B cell (primary cell): ENCODE data around the gene RBM41. TPM values are rescaled to one million over a fixed set of nuclear protein-coding genes. Genes with fewer than 3 reads are reported as not detected.

Experiments used
- ATAC-seq: fragments of 200-7000 bp; cut with Tn5 transposase; one replicate; pipeline ENCODE4 v1.10.0; 2021; ENCODE audit warnings: low read depth, mild to moderate bottlenecking, moderate number of reproducible peaks, moderate library complexity
- CTCF ChIA-PET: fragments of 350-600 bp; sonication (Branson Sonifier 250); formaldehyde crosslinking; loops from one replicate; lab custom pipeline; 2021; ENCODE audit warnings: antibody characterized with exemption, inconsistent platforms; lab: Charles Lee
- POLR2A ChIA-PET: fragments of 350-600 bp; sonication (Branson Sonifier 250); formaldehyde crosslinking; loops from one replicate; lab custom pipeline; 2021; ENCODE audit warnings: antibody characterized with exemption; lab: Charles Lee
- DNase-seq: peaks from one replicate; pipeline ENCODE4 v3.0.0; 2013
- H2AFZ ChIP-seq: 2 replicates; pipeline ENCODE4 v1.6.1; 2012; ENCODE audit warnings: mild to moderate bottlenecking, low read depth, low read length; ENCODE audit not compliant: insufficient read depth, poor library complexity, severe bottlenecking
- H3K27ac ChIP-seq, 2 donors: 1 replicate in 1 of 2; 2 replicates in 1 of 2; pipeline ENCODE4 v1.5.1; 2012 to 2013; ENCODE audit warnings: low read length in 2 of 2, mild to moderate bottlenecking in 2 of 2, moderate library complexity in 1 of 2
- H3K27me3 ChIP-seq, 4 experiments: fragments of 200-600 bp in 1 of 4; sonication (generic) in 1 of 4; replicated peaks in 1 of 4; 1 replicate in 2 of 4; 2 replicates in 2 of 4; pipeline versions ENCODE4 v1.6.1 to v1.7.0; 2013 to 2016; ENCODE audit warnings: low read length in 3 of 4, mild to moderate bottlenecking in 2 of 4, mixed read lengths in 1 of 4, moderate library complexity in 1 of 4; ENCODE audit not compliant: insufficient read depth in 4 of 4, control insufficient read depth in 3 of 4; ENCODE audit errors: control extremely low read depth in 1 of 4
- H3K36me3 ChIP-seq, 2 experiments: replicated peaks in 1 of 2; 1 replicate in 1 of 2; 2 replicates in 1 of 2; pipeline versions ENCODE4 v1.6.1 to v1.7.1; 2013; ENCODE audit warnings: low read length in 1 of 2; ENCODE audit not compliant: insufficient read depth in 2 of 2, control insufficient read depth in 1 of 2; ENCODE audit errors: control extremely low read depth in 1 of 2, extremely low read depth in 1 of 2
- H3K4me1 ChIP-seq, 2 donors: fragments of 200-600 bp in 1 of 2; sonication (generic) in 1 of 2; 1 replicate in 1 of 2; 2 replicates in 1 of 2; pipeline versions ENCODE4 v1.5.1 to v1.6.1; 2013 to 2017; ENCODE audit warnings: low read length in 2 of 2; ENCODE audit not compliant: control insufficient read depth in 2 of 2, insufficient read depth in 2 of 2
- H3K4me2 ChIP-seq: replicated peaks from 2 replicates; pipeline ENCODE3; 2012; ENCODE audit warnings: mild to moderate bottlenecking, low read depth, low read length; ENCODE audit not compliant: poor library complexity, severe bottlenecking
- H3K4me3 ChIP-seq, 5 experiments: fragments of 200-600 bp in 1 of 5; sonication (generic) in 1 of 5; 1 replicate in 3 of 5; 2 replicates in 2 of 5; pipeline versions ENCODE4 v1.5.1 to v1.7.0; 2011 to 2016; ENCODE audit warnings: low read length in 4 of 5, mild to moderate bottlenecking in 4 of 5, low read depth in 2 of 5, control low read depth in 1 of 5, moderate library complexity in 1 of 5; ENCODE audit not compliant: insufficient read depth in 1 of 5; ENCODE audit errors: control extremely low read depth in 1 of 5, extremely low read depth in 1 of 5
- H3K79me2 ChIP-seq: fragments of 200-600 bp; sonication (generic); one replicate; pipeline ENCODE4 v1.6.0; 2016; ENCODE audit warnings: low read length; ENCODE audit not compliant: control insufficient read depth, insufficient read depth
- H3K9ac ChIP-seq: fragments of 200-600 bp; sonication (generic); 2 replicates; pipeline ENCODE4 v1.6.1; 2017; ENCODE audit warnings: mild to moderate bottlenecking, low read length, moderate library complexity
- H3K9me3 ChIP-seq, 3 donors: one replicate each; pipeline versions ENCODE4 v1.6.1 to v1.7.1; 2013; ENCODE audit warnings: low read length in 2 of 3; ENCODE audit not compliant: control insufficient read depth in 2 of 3, insufficient read depth in 1 of 3; ENCODE audit errors: control extremely low read depth in 1 of 3
- H4K20me1 ChIP-seq: 2 replicates; pipeline ENCODE4 v1.6.0; 2012; ENCODE audit warnings: mild to moderate bottlenecking, low read length; ENCODE audit not compliant: insufficient read depth, control insufficient read depth, poor library complexity, severe bottlenecking
- H3K27ac Mint-ChIP-seq: one replicate; pipeline ENCODE4 v1.8.0; 2021; ENCODE audit warnings: mixed read lengths
- H3K27me3 Mint-ChIP-seq: one replicate; pipeline ENCODE4 v1.8.0; 2021; ENCODE audit warnings: mixed read lengths
- H3K4me1 Mint-ChIP-seq: one replicate; pipeline ENCODE4 v1.8.0; 2021; ENCODE audit warnings: mixed read lengths
- H3K4me3 Mint-ChIP-seq: one replicate; pipeline ENCODE4 v1.8.0; 2021; ENCODE audit warnings: mixed read lengths
- H3K9me3 Mint-ChIP-seq: one replicate; pipeline ENCODE4 v1.8.0; 2022; ENCODE audit warnings: mixed read lengths; ENCODE audit not compliant: insufficient read depth
- EZH2 ChIP-seq: IDR thresholded peaks from 2 replicates; pipeline ENCODE4 v1.6.1; 2012; ENCODE audit warnings: borderline replicate concordance, low read depth, mild to moderate bottlenecking, moderate library complexity, low read length; ENCODE audit not compliant: insufficient read depth, poor library complexity, severe bottlenecking
- WGBS: methylation state at CpG from one replicate; pipeline ENCODE4 v1.1.5; 2013; ENCODE audit warnings: missing lambda C conversion rate; ENCODE audit not compliant: insufficient coverage; 5-methylcytosine and 5-hydroxymethylcytosine counted together
- intact Hi-C: fragments of 100-400 bp; cut with micrococcal nuclease; formaldehyde crosslinking; loops from one replicate; pipeline ENCODE4 v1.10.0; 2022
- polyA plus RNA-seq: library from polyadenylated mRNA; depleted of rRNA; stranded (reverse); fragments of >200 nt; gene quantifications from 2 replicates; pipeline ENCODE4 v1.2.3, GENCODE V29; 2012
- total RNA-seq, 2 donors: library from RNA; stranded (reverse); fragments of 120-200 nt in 1 of 2; gene quantifications; 1 replicate in 1 of 2; 2 replicates in 1 of 2; pipeline versions ENCODE4 v1.2.3 to v1.2.4, GENCODE V29; 2013 to 2022
- TF ChIP-seq, protein P1 (sequence below): fragments of 200-600 bp; IDR thresholded peaks from one replicate; pipeline ENCODE4 v1.8.0; 2022; ENCODE audit warnings: antibody characterized with exemption, mild to moderate bottlenecking

RBM41 gene
- total and polyA plus RNA-seq, 2 donors (not counting 1 experiment from before 2014, with no cell fraction given), result 5.2 to 32.5 TPM

DNA sequence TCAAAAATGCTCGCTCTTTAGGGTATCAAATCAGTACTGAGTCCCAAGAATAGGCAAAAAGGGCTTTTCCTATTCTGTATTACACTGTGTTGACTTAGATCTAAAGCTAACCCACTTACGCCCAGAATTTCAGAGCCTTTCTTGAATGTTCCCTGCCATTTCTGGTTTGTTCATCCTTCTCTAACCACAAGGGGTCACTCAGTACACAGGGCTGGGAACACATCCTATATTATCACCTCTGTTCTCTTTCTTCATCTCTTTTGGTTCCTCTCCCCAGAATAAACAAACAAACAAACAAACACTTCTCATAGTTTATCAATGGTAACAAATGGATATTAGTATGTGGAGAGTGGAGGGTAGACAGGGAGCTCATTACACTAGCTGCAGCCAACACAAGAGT, 93.1 kb downstream of the RBM41 start:
- Histone ChIP-seq H3K27ac (no peak overlapping the region), H4K20me1 (no peaks in the 10 kb centered on the region), H3K36me3 (no peaks in the 10 kb centered on the region), H3K27me3 (no peaks in the 10 kb centered on the region), H3K4me3 (no peak overlapping the region), H3K9ac (no peak overlapping the region), H3K4me2 (no peak overlapping the region), H2AFZ (no peak overlapping the region), H3K79me2 (no peaks in the 10 kb centered on the region), H3K9me3 (no peaks in the 10 kb centered on the region), H3K4me1 (no peaks in the 10 kb centered on the region)
- ChIA-PET POLR2A (no interaction called here), CTCF (interaction anchor here (1.1 to 1.4 kb wide), 2 partner anchors 403 to 869 kb away, joined by 3 to 7 read pairs; no protein-coding TSS in a partner anchor)
- peak; percentile 24 for DNase-seq
- Mint-ChIP-seq H3K27ac (no peak overlapping the region), H3K4me3 (no peak overlapping the region), H3K27me3 (peaks cover 12% of the 10 kb centered on the region), H3K4me1 (no peaks in the 10 kb centered on the region), H3K9me3 (no peaks in the 10 kb centered on the region)
- no peak for TF ChIP-seq EZH2
- TF ChIP-seq, protein P1, sequence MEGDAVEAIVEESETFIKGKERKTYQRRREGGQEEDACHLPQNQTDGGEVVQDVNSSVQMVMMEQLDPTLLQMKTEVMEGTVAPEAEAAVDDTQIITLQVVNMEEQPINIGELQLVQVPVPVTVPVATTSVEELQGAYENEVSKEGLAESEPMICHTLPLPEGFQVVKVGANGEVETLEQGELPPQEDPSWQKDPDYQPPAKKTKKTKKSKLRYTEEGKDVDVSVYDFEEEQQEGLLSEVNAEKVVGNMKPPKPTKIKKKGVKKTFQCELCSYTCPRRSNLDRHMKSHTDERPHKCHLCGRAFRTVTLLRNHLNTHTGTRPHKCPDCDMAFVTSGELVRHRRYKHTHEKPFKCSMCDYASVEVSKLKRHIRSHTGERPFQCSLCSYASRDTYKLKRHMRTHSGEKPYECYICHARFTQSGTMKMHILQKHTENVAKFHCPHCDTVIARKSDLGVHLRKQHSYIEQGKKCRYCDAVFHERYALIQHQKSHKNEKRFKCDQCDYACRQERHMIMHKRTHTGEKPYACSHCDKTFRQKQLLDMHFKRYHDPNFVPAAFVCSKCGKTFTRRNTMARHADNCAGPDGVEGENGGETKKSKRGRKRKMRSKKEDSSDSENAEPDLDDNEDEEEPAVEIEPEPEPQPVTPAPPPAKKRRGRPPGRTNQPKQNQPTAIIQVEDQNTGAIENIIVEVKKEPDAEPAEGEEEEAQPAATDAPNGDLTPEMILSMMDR, result peak; percentile 28
- no CpG with 5 or more reads among the region's 2 CpGs for WGBS
- ATAC-seq, result no peak
- intact Hi-C loops, result loop anchor here (1.0 to 2.0 kb wide), 2 partner anchors 751 to 869 kb away; partner anchors contain the start of gene NCBP2L

DNA sequence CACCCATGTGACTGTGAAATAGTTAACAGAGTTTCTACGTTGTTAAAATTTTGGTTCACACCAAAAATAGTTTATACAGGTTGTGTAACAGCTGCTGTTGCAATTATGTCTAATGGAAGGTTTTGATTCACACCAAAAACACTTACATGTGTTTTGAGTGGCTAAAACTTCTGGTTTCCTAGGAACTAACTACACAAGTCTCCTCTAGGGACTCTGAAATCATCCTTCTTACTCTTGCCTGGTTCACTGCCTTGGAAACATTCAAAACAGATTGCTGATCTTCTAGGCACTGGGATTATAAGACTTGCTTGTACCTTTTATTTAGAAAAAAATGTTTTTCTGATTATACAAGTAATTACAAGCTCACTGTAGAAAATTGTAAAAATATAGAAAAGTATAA, 103.7 kb downstream of the RBM41 start:
- H3K27ac ChIP-seq, result no peak overlapping the region
- TF ChIP-seq EZH2, result no peak
- TF ChIP-seq, protein P1, result no peak
- no peak overlapping the region for H3K4me3 Mint-ChIP-seq
- no peaks in the 10 kb centered on the region for H3K9me3 ChIP-seq
- H3K36me3 ChIP-seq, result no peaks in the 10 kb centered on the region
- H3K27me3 ChIP-seq, result no peaks in the 10 kb centered on the region
- no peak overlapping the region for H2AFZ ChIP-seq
- H3K79me2 ChIP-seq, result no peaks in the 10 kb centered on the region
- H3K4me2 ChIP-seq, result no peak overlapping the region
- H3K9ac ChIP-seq, result no peak overlapping the region
- DNase-seq, result no peak
- ChIA-PET POLR2A (no interaction called here), CTCF (interaction anchor here (1.1 kb wide), 1 partner anchor 12 kb away, joined by 3 read pairs; no protein-coding TSS in a partner anchor)
- ATAC-seq, result no peak
- H3K27me3 Mint-ChIP-seq, result no peaks in the 10 kb centered on the region
- no peaks in the 10 kb centered on the region for H3K4me1 Mint-ChIP-seq
- H3K4me3 ChIP-seq, result no peak overlapping the region
- H3K4me1 ChIP-seq, result no peaks in the 10 kb centered on the region
- H3K27ac Mint-ChIP-seq, result no peak overlapping the region
- no CpG with 5 or more reads among the region's 1 CpG for WGBS
- H3K9me3 Mint-ChIP-seq, result no peaks in the 10 kb centered on the region
- H4K20me1 ChIP-seq, result no peaks in the 10 kb centered on the region
- intact Hi-C loops, result no loop called here

Other genes starting within 250 kb of the RBM41 start
- not detected in 2 replicates for gene RIPPLY1, start 215.5 kb downstream of the RBM41 start, total RNA-seq
- not detected in 2 replicates for gene RIPPLY1, start 215.5 kb downstream of the RBM41 start, polyA plus RNA-seq
- gene CLDN2, start 198.4 kb downstream of the RBM41 start, total RNA-seq, result not detected in 2 replicates
- not detected in 2 replicates for gene CLDN2, start 198.4 kb downstream of the RBM41 start, polyA plus RNA-seq
- gene MORC4, start 118.6 kb downstream of the RBM41 start, total RNA-seq, result 6.3 and 6.5 TPM in 2 replicates
- gene MORC4, start 118.6 kb downstream of the RBM41 start, polyA plus RNA-seq, result 1.1 and 2.0 TPM in 2 replicates
- 3.2 and 3.3 TPM in 2 replicates for gene NUP62CL, start 87.6 kb upstream of the RBM41 start, total RNA-seq
- gene NUP62CL, start 87.6 kb upstream of the RBM41 start, polyA plus RNA-seq, result 0.82 and 0.89 TPM in 2 replicates
- not detected in 2 replicates for gene DNAAF6, start 87.8 kb upstream of the RBM41 start, total RNA-seq
- not detected in 2 replicates for gene DNAAF6, start 87.8 kb upstream of the RBM41 start, polyA plus RNA-seq